ENCODE measurements around the gene CROCC2. TPM values are rescaled to one million over a fixed set of nuclear protein-coding genes. Genes with fewer than 3 reads are reported as not detected.

The CROCC2 gene
- total RNA-seq, 1 donor from 2014 or later, result 0.49 TPM

DNA sequence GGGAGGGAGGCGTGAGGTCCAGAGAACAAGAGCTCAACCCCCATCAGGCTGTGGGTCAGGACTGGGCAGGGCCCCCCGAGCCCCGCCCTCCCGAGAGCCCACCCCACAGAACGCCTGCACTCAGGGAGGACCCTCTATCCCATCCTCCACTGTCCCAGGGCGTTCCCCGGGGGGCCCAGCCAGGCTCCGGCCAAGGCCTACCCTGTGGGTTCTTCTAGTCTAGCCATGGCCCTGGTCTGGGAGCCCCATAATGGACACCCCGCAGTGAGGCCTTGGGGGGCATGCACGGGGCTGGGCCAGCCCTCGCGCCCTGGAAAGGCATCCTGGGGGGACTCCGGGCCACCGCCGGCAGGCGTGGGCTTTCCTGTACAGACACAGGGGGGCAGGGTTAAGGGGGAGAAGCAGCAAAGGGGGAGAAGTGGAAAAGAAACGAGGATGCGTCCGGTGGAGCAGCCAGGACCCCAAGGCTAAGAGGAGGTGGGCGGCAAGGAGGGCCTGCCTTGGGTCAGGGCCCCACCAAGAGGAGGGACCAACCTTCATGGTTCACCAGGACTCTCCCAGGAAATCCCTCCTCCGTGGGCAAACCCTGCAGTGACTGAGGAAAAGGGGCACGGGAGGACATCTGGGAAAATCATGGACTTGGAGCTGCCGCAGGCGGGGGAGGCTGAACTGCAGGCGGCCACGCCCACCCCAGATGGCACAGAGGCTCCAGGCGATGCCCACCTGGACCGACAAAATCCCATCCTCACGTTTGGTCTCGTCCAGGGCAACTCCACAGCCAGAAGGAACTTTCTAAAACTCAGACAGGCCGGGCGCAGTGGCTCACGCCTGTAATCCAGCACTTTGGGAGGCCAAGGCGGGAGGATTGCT is 2.7 kb upstream of the CROCC2 start:
- TF ChIP-seq POLR2A (IDR thresholded peaks at IDR 0.05) (no peak), POLR2AphosphoS5 (IDR thresholded peaks at IDR 0.05; ENCODE audit: insufficient read depth in 1 of 2, low read depth in 1 of 2) (no peak)
- TF ChIP-seq, protein P1, sequence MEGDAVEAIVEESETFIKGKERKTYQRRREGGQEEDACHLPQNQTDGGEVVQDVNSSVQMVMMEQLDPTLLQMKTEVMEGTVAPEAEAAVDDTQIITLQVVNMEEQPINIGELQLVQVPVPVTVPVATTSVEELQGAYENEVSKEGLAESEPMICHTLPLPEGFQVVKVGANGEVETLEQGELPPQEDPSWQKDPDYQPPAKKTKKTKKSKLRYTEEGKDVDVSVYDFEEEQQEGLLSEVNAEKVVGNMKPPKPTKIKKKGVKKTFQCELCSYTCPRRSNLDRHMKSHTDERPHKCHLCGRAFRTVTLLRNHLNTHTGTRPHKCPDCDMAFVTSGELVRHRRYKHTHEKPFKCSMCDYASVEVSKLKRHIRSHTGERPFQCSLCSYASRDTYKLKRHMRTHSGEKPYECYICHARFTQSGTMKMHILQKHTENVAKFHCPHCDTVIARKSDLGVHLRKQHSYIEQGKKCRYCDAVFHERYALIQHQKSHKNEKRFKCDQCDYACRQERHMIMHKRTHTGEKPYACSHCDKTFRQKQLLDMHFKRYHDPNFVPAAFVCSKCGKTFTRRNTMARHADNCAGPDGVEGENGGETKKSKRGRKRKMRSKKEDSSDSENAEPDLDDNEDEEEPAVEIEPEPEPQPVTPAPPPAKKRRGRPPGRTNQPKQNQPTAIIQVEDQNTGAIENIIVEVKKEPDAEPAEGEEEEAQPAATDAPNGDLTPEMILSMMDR (IDR thresholded peaks at IDR 0.05), result no peak
- intact Hi-C loops (cut with DNase I), result no loop called here

DNA sequence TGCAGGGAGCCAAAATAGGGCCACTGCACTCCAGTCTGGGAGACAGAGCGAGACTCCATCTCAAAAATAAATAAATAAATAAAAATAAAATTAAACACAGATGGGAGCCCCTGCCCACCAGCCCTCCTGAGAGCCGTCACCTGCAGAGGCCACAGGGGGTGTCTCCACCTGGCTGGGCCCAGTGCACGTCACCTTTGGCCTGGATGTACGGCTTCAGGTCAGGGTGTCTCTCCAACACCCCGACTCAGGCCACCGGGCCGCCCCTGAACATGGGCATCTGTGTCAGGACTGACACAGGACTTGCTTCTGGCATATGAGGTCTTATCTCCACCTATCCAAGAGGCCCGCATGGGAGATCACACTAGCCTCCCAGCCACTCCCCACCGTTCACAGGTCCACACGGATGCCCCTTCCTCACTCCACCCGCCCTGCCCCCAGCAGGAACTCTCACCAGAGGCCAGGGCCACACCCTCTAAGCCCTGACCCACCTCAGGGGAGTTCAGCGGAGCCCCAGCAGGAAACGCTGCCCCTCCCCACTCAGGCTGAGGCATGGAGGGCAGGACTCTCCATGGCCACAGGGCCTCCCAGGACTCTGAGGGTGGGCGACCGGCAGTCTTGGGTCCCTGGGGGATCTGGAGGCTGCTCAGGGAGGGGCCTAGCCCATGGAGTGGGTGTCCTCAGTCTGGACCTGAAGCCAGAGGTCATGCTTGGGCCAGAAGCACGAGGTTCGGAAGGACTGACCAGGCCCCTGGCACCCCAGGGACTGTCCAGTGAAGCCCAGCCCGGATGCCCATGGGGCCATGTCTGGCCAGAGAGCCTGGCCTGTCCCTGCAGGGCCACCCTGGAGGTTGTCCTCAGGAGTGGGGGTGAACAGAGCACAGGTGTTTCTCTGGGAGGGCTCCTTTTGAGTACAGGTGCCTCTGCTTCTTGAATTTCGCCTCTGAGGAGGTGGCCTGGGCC is 1.6 kb upstream of the CROCC2 start:
- Histone ChIP-seq H3K27ac (no peak overlapping the region), H3K27me3 (no peaks in the 10 kb centered on the region), H3K4me3 (no peak overlapping the region), H3K36me3 (no peaks in the 10 kb centered on the region), H3K9me3 (no peaks in the 10 kb centered on the region), H3K4me1 (peaks cover under 1% of the 10 kb centered on the region)
- intact Hi-C loops (cut with DNase I), result no loop called here
- TF ChIP-seq POLR2A (IDR thresholded peaks at IDR 0.05) (no peak), POLR2AphosphoS5 (IDR thresholded peaks at IDR 0.05; ENCODE audit: insufficient read depth in 1 of 2, low read depth in 1 of 2) (no peak)
- DNase-seq (ENCODE audit: extremely low spot score in 2 of 2), result no peak

More for the DNA sequence above, 2.7 kb upstream of the CROCC2 start:
- DNase-seq (ENCODE audit: extremely low spot score in 2 of 2), result no peak
- Histone ChIP-seq H3K27me3 (no peaks in the 10 kb centered on the region), H3K36me3 (no peaks in the 10 kb centered on the region), H3K4me1 (peaks cover 10% of the 10 kb centered on the region), H3K27ac (no peak overlapping the region), H3K4me3 (no peak overlapping the region), H3K9me3 (no peaks in the 10 kb centered on the region)

DNA sequence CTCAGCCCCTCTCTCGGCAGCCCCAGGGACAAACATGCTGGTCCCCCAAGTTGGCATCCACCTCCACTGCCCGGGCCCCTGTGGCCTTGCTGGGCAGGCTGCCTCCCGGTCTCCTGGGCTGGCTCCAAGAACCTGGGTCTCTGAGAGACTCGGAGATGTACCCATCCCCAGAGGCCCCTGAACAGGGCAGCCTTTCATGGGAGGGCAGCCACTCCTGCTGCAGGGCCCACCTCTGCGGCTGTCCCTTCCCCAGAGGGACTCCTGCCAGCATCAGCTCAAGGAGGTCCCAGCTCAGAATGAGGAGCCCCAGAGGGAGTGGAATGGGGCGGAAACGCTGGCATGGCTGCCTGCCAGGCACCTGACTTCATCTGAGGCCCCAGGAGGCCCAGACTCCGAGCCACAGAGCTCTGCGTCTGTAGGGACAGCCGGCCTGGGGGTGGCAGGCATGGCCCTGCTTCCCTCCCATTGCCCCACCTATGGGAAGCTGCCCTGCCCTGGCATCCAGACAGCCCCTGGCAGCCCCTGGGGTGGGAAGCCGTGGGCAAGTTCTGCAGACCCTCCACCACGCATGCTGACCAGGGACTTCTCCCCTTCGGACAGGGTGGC is 857 bp upstream of the CROCC2 start:
- no peaks in the 10 kb centered on the region for H3K27me3 ChIP-seq
- no peaks in the 10 kb centered on the region for H3K36me3 ChIP-seq
- no peaks in the 10 kb centered on the region for H3K4me1 ChIP-seq
- TF ChIP-seq, protein P1 (IDR thresholded peaks at IDR 0.05), result no peak
- TF ChIP-seq POLR2A (IDR thresholded peaks at IDR 0.05), result no peak
- no peak for TF ChIP-seq POLR2AphosphoS5 (IDR thresholded peaks at IDR 0.05; ENCODE audit: insufficient read depth in 1 of 2, low read depth in 1 of 2)
- intact Hi-C loops (cut with DNase I), result no loop called here
- no peak for DNase-seq (ENCODE audit: extremely low spot score in 2 of 2)
- no peak overlapping the region for H3K27ac ChIP-seq
- no peaks in the 10 kb centered on the region for H3K9me3 ChIP-seq
- no peak overlapping the region for H3K4me3 ChIP-seq

DNA sequence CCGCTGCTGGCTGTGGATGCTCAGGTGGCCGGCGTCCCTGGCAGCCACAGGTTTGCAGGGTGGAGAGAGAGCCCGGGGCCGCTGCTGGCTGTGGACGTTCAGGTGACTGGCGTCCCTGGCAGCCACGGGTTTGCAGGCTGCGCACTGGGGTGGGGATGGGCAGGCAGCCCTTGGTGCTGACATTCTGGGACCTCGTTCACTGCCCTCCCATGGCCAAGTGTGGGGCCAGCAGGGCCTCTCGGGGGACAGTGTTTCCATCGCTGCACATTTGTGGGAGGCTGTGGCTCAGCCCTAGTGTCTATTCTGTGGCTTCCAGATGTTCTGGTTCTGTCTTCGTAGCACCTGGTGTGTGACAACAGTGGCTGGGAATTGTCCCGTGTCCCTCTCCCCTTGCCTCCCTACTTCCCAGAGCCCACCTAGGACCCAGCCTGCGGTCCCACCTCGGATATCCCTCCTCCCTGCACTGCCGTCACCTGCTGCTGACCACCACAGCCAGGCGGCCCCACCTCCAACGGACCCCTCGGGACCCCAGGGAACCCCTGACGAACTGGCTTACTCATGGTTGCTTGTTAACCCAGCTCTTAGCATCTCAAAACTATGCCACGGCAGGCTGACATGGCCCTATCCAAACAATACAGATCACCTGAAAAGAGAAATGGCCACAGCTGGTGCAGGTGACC is 915 bp downstream of the CROCC2 start:
- no peak for TF ChIP-seq POLR2A (IDR thresholded peaks at IDR 0.05)
- TF ChIP-seq, protein P1 (IDR thresholded peaks at IDR 0.05), result no peak
- TF ChIP-seq POLR2AphosphoS5 (IDR thresholded peaks at IDR 0.05; ENCODE audit: insufficient read depth in 1 of 2, low read depth in 1 of 2), result no peak
- Histone ChIP-seq H3K36me3 (no peaks in the 10 kb centered on the region), H3K4me1 (no peaks in the 10 kb centered on the region), H3K4me3 (no peak overlapping the region), H3K9me3 (no peaks in the 10 kb centered on the region), H3K27me3 (no peaks in the 10 kb centered on the region), H3K27ac (no peak overlapping the region)
- intact Hi-C loops (cut with DNase I), result no loop called here
- DNase-seq (ENCODE audit: extremely low spot score in 2 of 2), result no peak
